H1 (cell line): ENCODE data around the gene LCE1E. TPM values are rescaled to one million over a fixed set of nuclear protein-coding genes. Genes with fewer than 3 reads are reported as not detected.

Source experiments
- CHD7 ChIP-seq: fragments of 300-600 bp; sonication (generic); IDR thresholded peaks from 2 replicates; pipeline ENCODE4 v1.7.1; 2012; ENCODE audit warnings: low read length, moderate library complexity, mild to moderate bottlenecking, inconsistent platforms; ENCODE audit not compliant: insufficient replicate concordance
- GABPA ChIP-seq: IDR thresholded peaks from 2 replicates; pipeline ENCODE4 v1.6.1; 2011; ENCODE audit warnings: mild to moderate bottlenecking, low read length, moderate library complexity, borderline replicate concordance; ENCODE audit not compliant: insufficient read depth
- JUND ChIP-seq: IDR thresholded peaks from 2 replicates; pipeline ENCODE4 v1.6.1; 2011; ENCODE audit warnings: mild to moderate bottlenecking, improper control_type of control experiment, low read length
- NANOG ChIP-seq: IDR thresholded peaks from 2 replicates; pipeline ENCODE4 v1.6.1; 2011; ENCODE audit warnings: low read length, low read depth, mild to moderate bottlenecking, inconsistent platforms; ENCODE audit not compliant: insufficient read depth, poor library complexity, severe bottlenecking
- PHF8 ChIP-seq: fragments of 200-600 bp; sonication (generic); conservative IDR thresholded peaks from 2 replicates; pipeline ENCODE4 v1.7.1; 2012; ENCODE audit warnings: low read depth, mild to moderate bottlenecking, inconsistent platforms, low read length, moderate library complexity
- SIX5 ChIP-seq: IDR thresholded peaks from 2 replicates; pipeline ENCODE4 v1.6.1; 2011; ENCODE audit warnings: mild to moderate bottlenecking, low read depth, low read length
- SRF ChIP-seq: IDR thresholded peaks from 2 replicates; pipeline ENCODE4 v1.6.1; 2011; ENCODE audit warnings: mild to moderate bottlenecking, low read depth, low read length, moderate library complexity
- SUZ12 ChIP-seq: fragments of 200-600 bp; sonication (generic); IDR thresholded peaks from 2 replicates; pipeline ENCODE4 v1.6.1; 2012; ENCODE audit warnings: mild to moderate bottlenecking, inconsistent platforms, low read length, moderate library complexity, mixed read lengths
- TAF1 ChIP-seq: IDR thresholded peaks from 2 replicates; pipeline ENCODE4 v1.6.1; 2011; ENCODE audit warnings: mild to moderate bottlenecking, low read depth, low read length
- TCF12 ChIP-seq: IDR thresholded peaks from 2 replicates; pipeline ENCODE4 v1.6.1; 2011; ENCODE audit warnings: low read depth, mild to moderate bottlenecking, low read length
- USF2 ChIP-seq: IDR thresholded peaks from 2 replicates; pipeline ENCODE4 v1.6.1; 2011; ENCODE audit warnings: low read length, improper control_type of control experiment
- polyA plus RNA-seq, 7 experiments: library from polyadenylated mRNA; depleted of rRNA in 3 of 7; stranded (reverse) in 5 of 7; unstranded in 2 of 7; fragments of >200 nt in 5 of 7; fragments of 200-250 nt in 2 of 7; gene quantifications; 1 replicate in 5 of 7; 2 replicates in 1 of 7; 4 replicates in 1 of 7; pipeline versions ENCODE4 v1.2.1 to v1.2.3, GENCODE V29; 2011 to 2013; ENCODE audit warnings: missing spikeins in 2 of 7, mixed read lengths in 2 of 7
- total RNA-seq: library from RNA; stranded (reverse); fragmentation: NEBNext Ultra II Directional; extraction: Animal tissue kit (Norgen Biotek cat#: 25700); gene quantifications from 2 replicates; pipeline ENCODE4 v1.2.1, GENCODE V29; 2021

The LCE1E gene
- total and polyA plus RNA-seq, 2 of the 8 experiments (the other 6 are each of a cell fraction or from before 2014, with no cell fraction given): not detected

- TF ChIP-seq CHD7 (no peak), TAF1 (no peak), USF2 (no peak), SRF (no peak), TCF12 (no peak), NANOG (no peak), SIX5 (no peak), PHF8 (no peak), JUND (no peak), GABPA (no peak), SUZ12 (no peak)
These were observed 15.6 kb upstream of the LCE1E start (continued) for GRCh38 chr1:152770411-152770810.
